Endothelial cell of umbilical vein (primary cell): ENCODE data around the gene RBM5. TPM values are rescaled to one million over a fixed set of nuclear protein-coding genes. Genes with fewer than 3 reads are reported as not detected.

Experiments used
- BruUV-seq: library from RNA; stranded (reverse); fragments of 400-500 nt; replicated peaks from 2 replicates; lab custom pipeline; 2021; lab: Mats Ljungman, UMichigan
- CTCF ChIA-PET: fragments of 300-600, 350-600 bp; sonication (Branson Sonifier 250); formaldehyde crosslinking; loops from one replicate; lab custom pipeline; 2021; ENCODE audit warnings: antibody characterized with exemption, inconsistent platforms; lab: Charles Lee
- POLR2A ChIA-PET: fragments of 300-600, 350-600 bp; sonication (Branson Sonifier 250); formaldehyde crosslinking; loops from one replicate; lab custom pipeline; 2021; ENCODE audit warnings: antibody characterized with exemption, inconsistent platforms; lab: Charles Lee
- DNase-seq: peaks from one replicate; pipeline ENCODE4 v3.0.0-alpha.2; 2011; ENCODE audit warnings: low read depth, low spot score
- FAIRE-seq: peaks from 2 replicates; lab custom pipeline; 2011; peaks lifted over from hg19 to GRCh38; lab: Jason Lieb, UNC
- H2AFZ ChIP-seq: 2 replicates; pipeline ENCODE4 v1.6.0; 2012; ENCODE audit warnings: low read depth, low read length, control low read depth, inconsistent platforms
- H3K27ac ChIP-seq: 2 replicates; pipeline ENCODE4 v1.5.1; 2011; ENCODE audit warnings: low read depth, mild to moderate bottlenecking, control low read depth, low read length, moderate library complexity; ENCODE audit not compliant: insufficient read depth
- H3K27me3 ChIP-seq, 2 experiments: 2 replicates each; pipeline versions ENCODE4 v1.6.0 to v1.6.1; 2011; ENCODE audit warnings: low read length in 2 of 2, mixed read lengths in 1 of 2; ENCODE audit not compliant: control insufficient read depth in 2 of 2, insufficient read depth in 2 of 2
- H3K36me3 ChIP-seq, 2 experiments: 2 replicates in 1 of 2; 3 replicates in 1 of 2; pipeline ENCODE4 v1.5.1; 2011; ENCODE audit warnings: low read length in 2 of 2, mild to moderate bottlenecking in 1 of 2, moderate library complexity in 1 of 2; ENCODE audit not compliant: control insufficient read depth in 2 of 2, insufficient read depth in 2 of 2; ENCODE audit errors: extremely low read depth in 1 of 2
- H3K4me1 ChIP-seq: 3 replicates; pipeline ENCODE4 v1.5.1; 2011; ENCODE audit warnings: mild to moderate bottlenecking, low read length; ENCODE audit not compliant: control insufficient read depth, insufficient read depth; ENCODE audit errors: extremely low read depth
- H3K4me2 ChIP-seq: 2 replicates; pipeline ENCODE4 v1.6.1; 2011; ENCODE audit warnings: low read length, control low read depth, mixed read lengths; ENCODE audit not compliant: insufficient read depth
- H3K4me3 ChIP-seq, 3 experiments: fragments of 200-600 bp in 1 of 3; sonication (generic), shearing (Covaris generic) in 1 of 3; replicated peaks in 1 of 3; 2 replicates each; pipeline ENCODE4 v1.5.1; 2011 to 2016; ENCODE audit warnings: control low read depth in 3 of 3, low read length in 3 of 3, mild to moderate bottlenecking in 2 of 3, inconsistent platforms in 1 of 3, low read depth in 1 of 3, moderate library complexity in 1 of 3; ENCODE audit not compliant: insufficient read depth in 1 of 3
- H3K79me2 ChIP-seq: 2 replicates; pipeline ENCODE4 v1.6.0; 2012; ENCODE audit warnings: low read length, inconsistent platforms; ENCODE audit not compliant: control insufficient read depth, insufficient read depth
- H3K9ac ChIP-seq: replicated peaks from 2 replicates; pipeline ENCODE3; 2011; ENCODE audit warnings: low read length, control low read depth; ENCODE audit not compliant: insufficient read depth; ENCODE audit errors: extremely low read depth
- H3K9me1 ChIP-seq: replicated peaks from 3 replicates; pipeline ENCODE4 v1.6.0; 2011; ENCODE audit warnings: mild to moderate bottlenecking, low read length; ENCODE audit not compliant: control insufficient read depth, insufficient read depth; ENCODE audit errors: extremely low read depth
- H3K9me3 ChIP-seq: replicated peaks from 2 replicates; pipeline ENCODE4 v1.5.1; 2012; ENCODE audit warnings: low read length, inconsistent platforms; ENCODE audit not compliant: control insufficient read depth, insufficient read depth
- H4K20me1 ChIP-seq: replicated peaks from 2 replicates; pipeline ENCODE3; 2011; ENCODE audit warnings: mild to moderate bottlenecking, low read length; ENCODE audit not compliant: control insufficient read depth, insufficient read depth; ENCODE audit errors: extremely low read depth
- EZH2 ChIP-seq: IDR thresholded peaks from 2 replicates; pipeline ENCODE4 v1.6.1; 2012; ENCODE audit warnings: borderline replicate concordance, low read depth, mild to moderate bottlenecking, moderate library complexity, low read length, inconsistent platforms; ENCODE audit not compliant: severe bottlenecking
- FOS ChIP-seq: IDR thresholded peaks from 2 replicates; pipeline ENCODE4 v1.6.1; 2011; ENCODE audit warnings: mild to moderate bottlenecking, low read length, moderate library complexity, borderline replicate concordance; ENCODE audit not compliant: insufficient read depth
- GATA2 ChIP-seq: IDR thresholded peaks from 2 replicates; pipeline ENCODE4 v1.7.0; 2011; ENCODE audit warnings: low read depth, mild to moderate bottlenecking, moderate library complexity, mixed read lengths, low read length; ENCODE audit not compliant: insufficient read length, insufficient read depth
- JUN ChIP-seq: IDR thresholded peaks from 2 replicates; pipeline ENCODE4 v1.6.1; 2011; ENCODE audit warnings: borderline replicate concordance, low read depth; ENCODE audit not compliant: insufficient read length, insufficient read depth
- MYC ChIP-seq: IDR thresholded peaks from one replicate; pipeline ENCODE4 v1.6.1; 2011; ENCODE audit warnings: mild to moderate bottlenecking, low read depth, low read length
- POLR2A ChIP-seq: IDR thresholded peaks from 2 replicates; pipeline ENCODE4 v1.6.1; 2012; ENCODE audit warnings: low read depth, mild to moderate bottlenecking, control low read depth, low read length
- POLR2AphosphoS5 ChIP-seq: IDR thresholded peaks from 2 replicates; pipeline ENCODE4 v1.6.1; 2012; ENCODE audit warnings: low read depth, mild to moderate bottlenecking, control low read depth, low read length, moderate library complexity; ENCODE audit not compliant: insufficient read depth
- dilution Hi-C: fragments of 300-500 bp; cut with MboI; formaldehyde crosslinking; loops from one replicate; pipeline ENCODE4 v1.15.0; 2019; ENCODE audit warnings: low sequenced_read_pairs; ENCODE audit not compliant: extremely low pct_ligation_motif_present
- intact Hi-C: fragments of 100-400 bp; cut with micrococcal nuclease; formaldehyde crosslinking; loops from one replicate; pipeline ENCODE4 v1.10.0; 2022
- polyA plus RNA-seq, 4 experiments: library from polyadenylated mRNA; depleted of rRNA in 3 of 4; stranded (reverse) in 3 of 4; unstranded in 1 of 4; fragments of >200 nt; gene quantifications; 2 replicates each; pipeline versions ENCODE4 v1.2.1 to v1.2.3, GENCODE V29; 2011 to 2012; ENCODE audit warnings: missing spikeins in 1 of 4
- total RNA-seq: library from RNA; stranded (reverse); gene quantifications from 2 replicates; pipeline ENCODE4 v1.2.3, GENCODE V29; 2021
- TF ChIP-seq, protein P1 (sequence below), 2 donors: IDR thresholded peaks; 1 replicate in 1 of 2; 2 replicates in 1 of 2; pipeline ENCODE4 v1.5.1; 2011; ENCODE audit warnings: low read length in 2 of 2, mild to moderate bottlenecking in 2 of 2, moderate library complexity in 2 of 2, control low read depth in 1 of 2, inconsistent platforms in 1 of 2, low read depth in 1 of 2; ENCODE audit not compliant: insufficient read depth in 1 of 2; ENCODE audit errors: extremely low read depth in 1 of 2
- TF ChIP-seq, protein P2 (sequence below): IDR thresholded peaks from 2 replicates; pipeline ENCODE4 v1.6.1; 2011; ENCODE audit not compliant: insufficient read depth, insufficient read length

The RBM5 gene
- total and polyA plus RNA-seq, 2 donors (not counting 3 experiments of a cell fraction or from before 2014, with no cell fraction given) = 190 to 218 TPM

DNA sequence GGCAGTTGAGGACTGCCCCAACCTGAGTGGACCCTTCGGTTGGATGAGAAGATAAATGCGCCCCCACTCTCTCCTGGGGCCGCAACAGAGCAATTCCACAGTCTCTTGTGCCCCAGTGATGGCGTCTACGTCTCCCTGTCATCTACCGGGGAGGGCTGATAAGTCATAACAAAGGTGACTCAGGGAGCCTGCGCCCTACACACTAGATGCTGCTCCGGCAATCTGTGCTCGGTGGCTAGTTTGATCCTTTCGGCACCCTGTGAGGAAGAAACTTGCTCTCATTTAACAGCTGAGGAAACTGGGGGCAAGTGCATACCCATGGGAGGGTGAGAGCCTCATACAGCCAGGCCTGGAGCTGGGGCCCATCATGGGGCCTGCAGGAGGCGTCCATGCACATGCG lies 52.3 kb downstream of the RBM5 start:
- Histone ChIP-seq H3K79me2 (no peaks in the 10 kb centered on the region), H3K27me3 (no peaks in the 10 kb centered on the region), H3K36me3 (no peaks in the 10 kb centered on the region), H3K4me2 (no peak overlapping the region), H3K4me3 (no peak overlapping the region), H3K27ac (no peak overlapping the region), H2AFZ (no peak overlapping the region), H3K9ac (no peak overlapping the region), H3K9me1 (no peaks in the 10 kb centered on the region), H3K9me3 (no peaks in the 10 kb centered on the region), H4K20me1 (no peaks in the 10 kb centered on the region), H3K4me1 (peaks cover 26% of the 10 kb centered on the region)
- ChIA-PET POLR2A (no interaction called here), CTCF (no interaction called here)
- DNase-seq (no peak), FAIRE-seq (no peak)
- dilution Hi-C loops = no loop called here
- intact Hi-C loops = no loop called here
- BruUV-seq = no TSS peak
- no peak for TF ChIP-seq POLR2AphosphoS5
- no peak for TF ChIP-seq GATA2
- TF ChIP-seq, protein P1, sequence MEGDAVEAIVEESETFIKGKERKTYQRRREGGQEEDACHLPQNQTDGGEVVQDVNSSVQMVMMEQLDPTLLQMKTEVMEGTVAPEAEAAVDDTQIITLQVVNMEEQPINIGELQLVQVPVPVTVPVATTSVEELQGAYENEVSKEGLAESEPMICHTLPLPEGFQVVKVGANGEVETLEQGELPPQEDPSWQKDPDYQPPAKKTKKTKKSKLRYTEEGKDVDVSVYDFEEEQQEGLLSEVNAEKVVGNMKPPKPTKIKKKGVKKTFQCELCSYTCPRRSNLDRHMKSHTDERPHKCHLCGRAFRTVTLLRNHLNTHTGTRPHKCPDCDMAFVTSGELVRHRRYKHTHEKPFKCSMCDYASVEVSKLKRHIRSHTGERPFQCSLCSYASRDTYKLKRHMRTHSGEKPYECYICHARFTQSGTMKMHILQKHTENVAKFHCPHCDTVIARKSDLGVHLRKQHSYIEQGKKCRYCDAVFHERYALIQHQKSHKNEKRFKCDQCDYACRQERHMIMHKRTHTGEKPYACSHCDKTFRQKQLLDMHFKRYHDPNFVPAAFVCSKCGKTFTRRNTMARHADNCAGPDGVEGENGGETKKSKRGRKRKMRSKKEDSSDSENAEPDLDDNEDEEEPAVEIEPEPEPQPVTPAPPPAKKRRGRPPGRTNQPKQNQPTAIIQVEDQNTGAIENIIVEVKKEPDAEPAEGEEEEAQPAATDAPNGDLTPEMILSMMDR (IDR thresholded peaks at IDR 0.05; ENCODE audit: extremely low read depth in 1 of 2, insufficient read depth in 1 of 2, low read depth in 1 of 2, low read length in 2 of 2) = no peak
- no peak for TF ChIP-seq JUN
- no peak for TF ChIP-seq POLR2A
- no peak for TF ChIP-seq EZH2
- TF ChIP-seq MYC = no peak
- TF ChIP-seq, protein P2, sequence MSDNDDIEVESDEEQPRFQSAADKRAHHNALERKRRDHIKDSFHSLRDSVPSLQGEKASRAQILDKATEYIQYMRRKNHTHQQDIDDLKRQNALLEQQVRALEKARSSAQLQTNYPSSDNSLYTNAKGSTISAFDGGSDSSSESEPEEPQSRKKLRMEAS = no peak
- no peak for TF ChIP-seq FOS
